ENCODE data around the gene C1R. TPM values are rescaled to one million over a fixed set of nuclear protein-coding genes. Genes with fewer than 3 reads are reported as not detected.

C1R gene
- polyA plus RNA-seq, 1 of the 3 experiments (the other 2 are of a cell fraction): 20.1 TPM

GRCh38 chr12:7058850-7059395 is 33.3 kb downstream of the C1R start:
- ChIA-PET CTCF (interaction anchor here (1.1 to 1.5 kb wide), 2 partner anchors 16 to 96 kb away, joined by 3 to 5 read pairs; no protein-coding TSS in a partner anchor), POLR2A (no interaction called here)
- Histone ChIP-seq H3K9ac (no peak overlapping the region), H3K4me2 (no peak overlapping the region), H3K27ac (ENCODE audit: low read depth in 2 of 2, low read length in 1 of 2) (no peak overlapping the region), H3K4me3 (ENCODE audit: low read depth in 2 of 2, low read length in 1 of 2) (no peak overlapping the region), H3F3A (replicated peaks; ENCODE audit: insufficient read depth) (no peaks in the 10 kb centered on the region), H2AFZ (ENCODE audit: low read depth) (no peak overlapping the region), H3K79me2 (ENCODE audit: insufficient read depth) (no peaks in the 10 kb centered on the region), H3K9me3 (no peaks in the 10 kb centered on the region), H3K4me1 (ENCODE audit: control insufficient read depth in 1 of 2, insufficient read depth in 2 of 2, low read depth in 1 of 2, low read length in 1 of 2) (no peaks in the 10 kb centered on the region), H3K27me3 (ENCODE audit: insufficient read depth) (peaks cover 35% of the 10 kb centered on the region; the same call in 1 of the 2 replicates), H4K20me1 (ENCODE audit: insufficient read depth) (no peaks in the 10 kb centered on the region), H3K9me2 (no peaks in the 10 kb centered on the region), H3K36me3 (replicated peaks in 1 of 2; ENCODE audit: control insufficient read depth in 1 of 2, insufficient read depth in 2 of 2, low read length in 1 of 2) (no peaks in the 10 kb centered on the region)
- no peak for TF ChIP-seq FOXJ3 (CRISPR knock-in tag; IDR thresholded peaks at IDR 0.05)
- TF ChIP-seq SMC3 (IDR thresholded peaks at IDR 0.05; ENCODE audit: low read depth, low read length): no peak
- no peak for TF ChIP-seq NFIC (IDR thresholded peaks at IDR 0.05; ENCODE audit: borderline replicate concordance)
- no peak for TF ChIP-seq RFX5 (IDR thresholded peaks at IDR 0.05; ENCODE audit: low read length)
- no peak for TF ChIP-seq REST (IDR thresholded peaks at IDR 0.05; ENCODE audit: low read depth, low read length)
- no peak for TF ChIP-seq EP300 (IDR thresholded peaks at IDR 0.05; ENCODE audit: borderline replicate concordance in 1 of 2, low read depth in 1 of 2, low read length in 1 of 2)
- no peak for TF ChIP-seq MXI1 (IDR thresholded peaks at IDR 0.05; ENCODE audit: low read depth, low read length)
- TF ChIP-seq USF2 (IDR thresholded peaks at IDR 0.05; ENCODE audit: borderline replicate concordance, low read depth, low read length): no peak
- no peak for TF ChIP-seq MEF2A (IDR thresholded peaks at IDR 0.05; ENCODE audit: borderline replicate concordance, low read depth)
- TF ChIP-seq ZBTB33 (IDR thresholded peaks at IDR 0.05; ENCODE audit: borderline replicate concordance, low read depth): no peak
- no peak for TF ChIP-seq GABPA (IDR thresholded peaks at IDR 0.05; ENCODE audit: low read depth)
- no peak for TF ChIP-seq PBX3 (IDR thresholded peaks at IDR 0.05)
- TF ChIP-seq FOSL2 (IDR thresholded peaks at IDR 0.05; ENCODE audit: borderline replicate concordance, low read depth): no peak
- TF ChIP-seq NRF1 (IDR thresholded peaks at IDR 0.05; ENCODE audit: low read depth, low read length): no peak
- no peak for TF ChIP-seq CHD2 (IDR thresholded peaks at IDR 0.05; ENCODE audit: low read length, partially characterized antibody)
- WGBS (ENCODE audit: low lambda C conversion rate): 81% methylated on average over 9 of the region's 9 CpGs
- no peak for DNase-seq

Data from SK-N-SH (cell line).